Left lung (tissue), 10 donors: ENCODE measurements around the gene BCL2L1. TPM values are rescaled to one million over a fixed set of nuclear protein-coding genes. Genes with fewer than 3 reads are reported as not detected.
"Not testable (repeated sequence)": the region's sequence is repeated elsewhere in the genome, so short reads cannot be mapped to it uniquely, and the experiment has no call there.

Experiments
- ATAC-seq: fragments of 200-7000 bp; cut with Tn5 transposase; one replicate; pipeline ENCODE4 v1.9.1; 2020; ENCODE audit warnings: moderate library complexity
- DNase-seq, 4 donors: peaks; one replicate each; pipeline ENCODE4 v3.0.0-alpha.2; 2013 to 2020
- H3K27ac ChIP-seq, 2 donors: fragments of 200-600 bp; sonication (generic) in 1 of 2; one replicate each; pipeline versions ENCODE4 v1.5.0 to v1.8.0; 2020 to 2021
- H3K27me3 ChIP-seq, 2 donors: fragments of 200-600 bp; sonication (generic) in 1 of 2; one replicate each; pipeline versions ENCODE4 v1.5.0 to v1.8.0; 2020 to 2021
- H3K36me3 ChIP-seq, 2 donors: fragments of 200-600 bp; sonication (generic) in 1 of 2; one replicate each; pipeline versions ENCODE4 v1.5.0 to v1.8.0; 2020 to 2021
- H3K4me1 ChIP-seq, 2 donors: fragments of 200-600 bp; one replicate each; pipeline ENCODE4 v1.8.0; 2021
- H3K4me3 ChIP-seq, 2 donors: fragments of 200-600 bp; sonication (generic) in 1 of 2; one replicate each; pipeline versions ENCODE4 v1.5.0 to v1.8.0; 2020 to 2021; ENCODE audit warnings: mild to moderate bottlenecking in 1 of 2
- H3K9me3 ChIP-seq, 2 donors: fragments of 200-600 bp; sonication (generic) in 1 of 2; one replicate each; pipeline versions ENCODE4 v1.5.0 to v1.8.0; 2020 to 2021
- CTCF ChIP-seq, 2 donors: fragments of 200-600 bp; sonication (generic) in 1 of 2; IDR thresholded peaks; one replicate each; pipeline versions ENCODE4 v1.5.0 to v1.8.0; 2021; ENCODE audit warnings: antibody characterized with exemption in 2 of 2
- intact Hi-C, 2 donors: fragments of 100-400 bp; cut with DNase I; formaldehyde crosslinking; loops; one replicate each; pipeline versions ENCODE4 v1.11.2 to v1.14.2; 2022
- polyA plus RNA-seq, 6 donors: library from polyadenylated mRNA; unstranded; fragments of 120-200 nt; gene quantifications; one replicate each; pipeline ENCODE4 v1.2.1, GENCODE V29; 2013; ENCODE audit not compliant: insufficient read length in 6 of 6
- total RNA-seq, 2 donors: library from RNA; stranded (reverse); fragmentation: NEBNext Ultra II Directional; extraction: Animal tissue kit (Norgen Biotek cat#: 25700); gene quantifications; one replicate each; pipeline ENCODE4 v1.2.1, GENCODE V29; 2021
- donor health status: DM: no; HTN: yes; CAD: no.
- donor health status: DM: no; HTN: no; CAD: no.

The BCL2L1 gene
- total and polyA plus RNA-seq, 8 donors: 43.3 to 181 (median 56.7) TPM

- intact Hi-C loops: no loop called here
- H3K4me3 ChIP-seq: no peak overlapping the region
- H3K27me3 ChIP-seq: no peaks in the 10 kb centered on the region
- no peaks in the 10 kb centered on the region for H3K9me3 ChIP-seq
- ATAC-seq (peak; percentile 61), DNase-seq (peak in 2 of 4 donors; percentile 39 to 61)
- TF ChIP-seq CTCF (IDR thresholded peaks at IDR 0.05): no peak
- H3K27ac ChIP-seq: peak overlapping the region; percentile 57 to 75
- H3K4me1 ChIP-seq: peaks cover 68 to 99% of the 10 kb centered on the region in 2 donors
- peaks cover 0 to 26% of the 10 kb centered on the region in 2 donors for H3K36me3 ChIP-seq
Measured at GRCh38 chr20:31670371-31671228, 52.1 kb downstream of the BCL2L1 start.

GRCh38 chr20:31669876-31670275, 52.8 kb downstream of the BCL2L1 start:
- Histone ChIP-seq H3K36me3 (peaks cover 0 to 33% of the 10 kb centered on the region in 2 donors), H3K4me3 (no peak overlapping the region), H3K27me3 (no peaks in the 10 kb centered on the region), H3K27ac (peak overlapping the region; percentile 60 to 75), H3K4me1 (peaks cover 66 to 99% of the 10 kb centered on the region in 2 donors), H3K9me3 (no peaks in the 10 kb centered on the region)
- no peak for TF ChIP-seq CTCF (IDR thresholded peaks at IDR 0.05)
- no peak for ATAC-seq
- no peak for DNase-seq
- intact Hi-C loops: loop anchor here (5.0 to 10.0 kb wide), 2 partner anchors 52 to 55 kb away; partner anchors contain the start of gene BCL2L1 (in 2 of the 2)

- H3K9me3 ChIP-seq, DNase-seq, ATAC-seq, H3K4me3 ChIP-seq, H3K27me3 ChIP-seq: not testable (repeated sequence)
- peak overlapping the region; percentile 33 to 75 for H3K27ac ChIP-seq
- peaks cover 0 to 42% of the 10 kb centered on the region in 2 donors for H3K36me3 ChIP-seq
- H3K4me1 ChIP-seq: peaks cover 69 to 99% of the 10 kb centered on the region in 2 donors
- intact Hi-C loops: loop anchor here (5.0 to 10.0 kb wide), 2 partner anchors 53 to 56 kb away; partner anchors contain the start of gene BCL2L1 (in 2 of the 2)
Measured at GRCh38 chr20:31668944-31669343, 53.7 kb downstream of the BCL2L1 start.

- ATAC-seq (peak; percentile 12), DNase-seq (no peak)
- Histone ChIP-seq H3K36me3 (peaks cover 0 to 41% of the 10 kb centered on the region in 2 donors), H3K9me3 (no peaks in the 10 kb centered on the region), H3K27me3 (no peaks in the 10 kb centered on the region), H3K4me3 (no peak overlapping the region), H3K4me1 (peaks cover 64 to 94% of the 10 kb centered on the region in 2 donors), H3K27ac (peak overlapping the region; percentile 75)
- no peak for TF ChIP-seq CTCF (IDR thresholded peaks at IDR 0.05)
- intact Hi-C loops: loop anchor here (5.0 to 10.0 kb wide), 2 partner anchors 55 to 57 kb away; partner anchors contain the start of gene BCL2L1 (in 2 of the 2)
Measured at GRCh38 chr20:31667315-31668285, 55.1 kb downstream of the BCL2L1 start.

- Histone ChIP-seq H3K27me3 (no peaks in the 10 kb centered on the region), H3K36me3 (peaks cover 0 to 38% of the 10 kb centered on the region in 2 donors), H3K27ac (peak overlapping the region; percentile 75), H3K4me3 (no peak overlapping the region), H3K9me3 (no peaks in the 10 kb centered on the region), H3K4me1 (peaks cover 59 to 94% of the 10 kb centered on the region in 2 donors)
- DNase-seq (peak in 2 of 4 donors; percentile 77 to 82), ATAC-seq (peak; percentile 39)
- intact Hi-C loops: loop anchor here (5.0 to 10.0 kb wide), 2 partner anchors 56 to 58 kb away; partner anchors contain the start of gene BCL2L1 (in 2 of the 2)
- TF ChIP-seq CTCF (IDR thresholded peaks at IDR 0.05): no peak
Measured at GRCh38 chr20:31666258-31667042, 56.2 kb downstream of the BCL2L1 start.
